HTR-8/SVneo (cell line): Measurements from ENCODE around the gene VPS51.

Experiments used
- DNase-seq: peaks from one replicate; pipeline ENCODE4 v3.0.0; 2011; ENCODE audit warnings: low spot score, mixed read lengths; ENCODE audit not compliant: insufficient read length
- FAIRE-seq: peaks from 2 replicates; lab custom pipeline; 2011; peaks lifted over from hg19 to GRCh38; lab: Jason Lieb, UNC

Gene VPS51

DNA sequence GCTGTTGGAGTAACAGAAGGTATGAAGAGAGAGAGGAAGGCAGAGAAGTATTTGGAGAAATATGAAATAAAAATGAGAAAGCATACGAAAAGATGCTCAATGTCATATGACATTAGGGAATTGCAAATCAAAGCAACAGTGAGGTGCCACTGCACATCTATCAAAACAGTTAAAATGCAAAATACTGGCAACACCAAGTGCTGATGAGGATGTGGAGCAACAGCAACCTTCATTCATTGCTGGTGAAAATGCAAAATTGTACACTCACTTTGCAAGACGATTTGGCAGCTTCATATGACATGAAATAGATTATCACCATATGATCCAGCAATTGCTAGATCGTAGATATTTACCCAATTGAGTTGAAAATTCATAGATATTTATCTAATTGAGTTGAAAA is 64.6 kb downstream of the VPS51 start:
- no peak for FAIRE-seq

More for the DNA sequence above, 64.6 kb downstream of the VPS51 start:
- DNase-seq: no peak
